Nasal cavity respiratory epithelium epithelial cell of viscerocranial mucosa (primary cell): ENCODE data around the gene ZNF785. TPM values are rescaled to one million over a fixed set of nuclear protein-coding genes. Genes with fewer than 3 reads are reported as not detected.

Experiments
- total RNA-seq: library from RNA; depleted of rRNA; stranded (reverse); fragments of >200 nt; gene quantifications from 2 replicates; pipeline ENCODE4 v1.2.3, GENCODE V29; 2014

ZNF785 gene
- 4.1 and 8.2 TPM in 2 replicates for total RNA-seq

GRCh38 chr16:30585400-30586191 is at the start of gene ZNF785:
Gene ZNF785, minus strand, starts transcription at chr16:30585697. Its CDS starts 86 bp downstream, at chr16:30585611.

GRCh38 chr16:30609926-30610839 is 24.7 kb upstream of the ZNF785 start, which contains the start of gene ZNF689:
Gene ZNF689, minus strand, starts transcription at chr16:30610389. Its CDS starts 348 bp downstream, at chr16:30610041.

GRCh38 chr16:30571445-30572322 is 13.8 kb downstream of the ZNF785 start, which contains the start of gene ZNF688:
Gene ZNF688, minus strand, starts transcription at chr16:30571714. Its CDS starts 85 bp downstream, at chr16:30571629.

GRCh38 chr16:30557957-30558788 is 27.3 kb downstream of the ZNF785 start, which contains the start of gene ZNF764:
Gene ZNF764, minus strand, starts transcription at chr16:30558374. Its CDS starts 192 bp downstream, at chr16:30558182.

GRCh38 chr16:30534368-30535105 is 51.0 kb downstream of the ZNF785 start, which contains the start of gene ZNF747:
Gene ZNF747, minus strand, starts transcription at chr16:30534858. Its CDS starts 179 bp downstream, at chr16:30534679.

Other genes with a start within 250 kb of the ZNF785 start
- gene CD2BP2, start 230.4 kb downstream of the ZNF785 start, total RNA-seq: 28.9 and 32.1 TPM in 2 replicates
- gene TBC1D10B, start 215.2 kb downstream of the ZNF785 start, total RNA-seq: 21.5 and 35.7 TPM in 2 replicates
- gene MYL11, start 210.9 kb downstream of the ZNF785 start, total RNA-seq: not detected in 2 replicates
- 0.07 TPM in 1 of 2 replicates, not detected in the other for gene SEPTIN1, start 203.1 kb downstream of the ZNF785 start, total RNA-seq
- gene ZNF48, start 190.3 kb downstream of the ZNF785 start, total RNA-seq: 9.0 and 13.0 TPM in 2 replicates
- gene ZNF771, start 178.1 kb downstream of the ZNF785 start, total RNA-seq: 6.0 and 8.2 TPM in 2 replicates
- 15.5 and 25.6 TPM in 2 replicates for gene DCTPP1, start 155.7 kb downstream of the ZNF785 start, total RNA-seq
- gene SEPHS2, start 139.8 kb downstream of the ZNF785 start, total RNA-seq: 34.7 and 43.4 TPM in 2 replicates
- gene ITGAL, start 113.0 kb downstream of the ZNF785 start, total RNA-seq: under 0.01 TPM in 1 of 2 replicates, not detected in the other
- 31.5 and 34.2 TPM in 2 replicates for gene ZNF768, start 59.1 kb downstream of the ZNF785 start, total RNA-seq
- gene ZNF747, start 50.8 kb downstream of the ZNF785 start, total RNA-seq: 5.7 and 6.8 TPM in 2 replicates
- gene ZNF764, start 27.3 kb downstream of the ZNF785 start, total RNA-seq: 3.4 and 4.3 TPM in 2 replicates
- gene ZNF688, start 14.0 kb downstream of the ZNF785 start, total RNA-seq: 4.8 and 5.5 TPM in 2 replicates
- 3.1 and 4.7 TPM in 2 replicates for gene ZNF689, start 24.7 kb upstream of the ZNF785 start, total RNA-seq
- gene PRR14, start 65.3 kb upstream of the ZNF785 start, total RNA-seq: 7.9 and 10.5 TPM in 2 replicates
- gene FBRS, start 72.7 kb upstream of the ZNF785 start, total RNA-seq: 14.7 and 20.6 TPM in 2 replicates
- gene SRCAP, start 113.5 kb upstream of the ZNF785 start, total RNA-seq: 15.4 and 49.9 TPM in 2 replicates
- 12.0 and 15.7 TPM in 2 replicates for gene PHKG2, start 162.7 kb upstream of the ZNF785 start, total RNA-seq
- gene CFAP119, start 176.4 kb upstream of the ZNF785 start, total RNA-seq: 0.28 and 0.68 TPM in 2 replicates
- gene RNF40, start 176.6 kb upstream of the ZNF785 start, total RNA-seq: 51.6 and 73.9 TPM in 2 replicates
- gene ZNF629, start 201.5 kb upstream of the ZNF785 start, total RNA-seq: 6.2 and 12.6 TPM in 2 replicates